Parathyroid adenoma (tissue), 2 donors: Measurements from ENCODE around the gene PGM5.
"Not testable (repeated sequence)": the region's sequence is repeated elsewhere in the genome, so short reads cannot be mapped to it uniquely, and the experiment has no call there.

Experiments used
- H2AFZ ChIP-seq: fragments of 300-600 bp; sonication (generic); one replicate; pipeline ENCODE4 v1.7.0; 2017; ENCODE audit warnings: antibody characterized with exemption, mild to moderate bottlenecking
- H3K27ac ChIP-seq: fragments of 300-600 bp; sonication (generic); one replicate; pipeline ENCODE4 v1.7.0; 2017
- H3K27me3 ChIP-seq: fragments of 300-600 bp; sonication (generic); one replicate; pipeline ENCODE4 v1.7.0; 2017; ENCODE audit warnings: low read length; ENCODE audit not compliant: control insufficient read depth, insufficient read depth
- H3K36me3 ChIP-seq: fragments of 300-600 bp; sonication (generic); one replicate; pipeline ENCODE4 v1.7.0; 2017; ENCODE audit warnings: low read length; ENCODE audit not compliant: control insufficient read depth, insufficient read depth
- H3K4me1 ChIP-seq: fragments of 300-600 bp; sonication (generic); one replicate; pipeline ENCODE4 v1.7.0; 2017; ENCODE audit warnings: control low read depth
- H3K4me2 ChIP-seq: fragments of 300-600 bp; sonication (generic); one replicate; pipeline ENCODE4 v1.7.0; 2017; ENCODE audit warnings: low read length
- H3K4me3 ChIP-seq: fragments of 300-600 bp; sonication (generic); one replicate; pipeline ENCODE4 v1.7.0; 2017; ENCODE audit warnings: low read depth, low read length
- H3K79me2 ChIP-seq: fragments of 300-600 bp; sonication (generic); one replicate; pipeline ENCODE4 v1.7.0; 2017; ENCODE audit warnings: control low read depth
- H3K9ac ChIP-seq: fragments of 300-600 bp; sonication (generic); one replicate; pipeline ENCODE4 v1.7.0; 2017; ENCODE audit warnings: mild to moderate bottlenecking
- H3K9me3 ChIP-seq: fragments of 300-600 bp; sonication (generic); one replicate; pipeline ENCODE4 v1.7.0; 2017; ENCODE audit warnings: low read length; ENCODE audit not compliant: control insufficient read depth
- donor health status: primary hyperparathyroidism.

The PGM5 gene

DNA sequence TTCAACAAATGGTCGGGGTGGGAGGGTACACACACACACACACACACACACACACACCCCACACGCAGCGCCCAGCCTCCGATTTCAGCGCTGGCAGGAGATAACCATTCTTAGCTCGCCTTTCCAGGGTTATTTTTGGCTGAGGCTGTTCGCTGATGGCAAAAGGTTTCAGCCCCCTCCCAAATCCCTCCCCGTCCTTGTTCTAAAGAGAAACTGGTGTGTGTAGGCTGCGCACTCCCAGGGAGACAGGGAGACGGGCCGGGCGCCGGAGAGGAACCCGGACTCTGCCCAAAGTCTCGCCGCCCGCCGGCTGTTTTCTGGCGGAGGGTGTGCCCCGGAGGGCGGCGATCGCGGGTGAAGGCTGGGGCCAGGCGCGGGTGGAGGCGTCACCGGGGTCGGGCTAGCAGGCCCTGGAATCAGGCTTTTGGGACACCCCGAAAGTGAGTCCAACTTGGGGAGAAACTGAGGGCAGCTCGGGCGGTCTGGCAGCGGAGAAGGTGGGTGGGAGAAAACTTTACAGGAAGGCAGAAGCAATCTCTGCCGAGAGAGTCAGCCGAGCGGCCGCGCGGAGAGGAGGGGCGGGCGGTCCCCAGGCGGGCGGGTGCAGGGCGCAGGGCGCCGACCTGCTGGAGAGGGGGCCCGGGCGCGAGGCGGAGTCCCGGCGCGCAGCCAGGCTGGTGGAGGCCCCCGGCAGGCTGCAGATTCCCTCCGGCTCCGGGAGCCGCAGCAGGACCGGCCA, at the start of gene PGM5:
Gene PGM5, plus strand, starts transcription at position 232 of the 739 bp plus-strand sequence. CDS start 517 bp downstream, outside the sequence.
- H3K79me2 ChIP-seq, H3K36me3 ChIP-seq, H3K27me3 ChIP-seq, H3K27ac ChIP-seq, H3K9ac ChIP-seq, H3K9me3 ChIP-seq, H3K4me1 ChIP-seq: not testable (repeated sequence)
- H2AFZ ChIP-seq = peak within 1 kb of the TSS; percentile 53
- H3K4me3 ChIP-seq = peak within 1 kb of the TSS; percentile 57
- H3K4me2 ChIP-seq = peak within 1 kb of the TSS; percentile 60

DNA sequence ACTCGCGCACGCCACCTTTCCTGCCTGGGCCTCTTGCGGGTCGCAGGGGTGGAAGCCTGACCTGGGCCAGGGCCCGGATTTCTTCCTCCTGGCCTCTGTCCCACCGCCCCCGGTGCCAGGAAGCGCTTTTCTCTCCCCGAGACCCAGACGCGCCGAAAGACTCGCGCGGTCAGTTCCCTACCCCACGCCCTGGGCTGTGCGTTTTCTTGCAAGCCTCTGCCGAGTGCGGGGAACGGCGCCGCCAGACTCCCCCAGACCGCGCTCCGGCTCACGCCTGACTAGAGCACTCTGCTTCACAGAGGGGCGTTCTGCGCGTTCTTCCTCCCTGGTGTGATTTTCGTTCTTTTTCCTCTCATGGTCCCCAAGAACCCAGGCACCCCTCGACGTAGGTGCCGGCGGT, 49.3 kb upstream of the PGM5 start:
- H3K4me3 ChIP-seq, H3K79me2 ChIP-seq, H2AFZ ChIP-seq, H3K4me1 ChIP-seq, H3K4me2 ChIP-seq, H3K27me3 ChIP-seq, H3K36me3 ChIP-seq, H3K27ac ChIP-seq, H3K9me3 ChIP-seq, H3K9ac ChIP-seq: not testable (repeated sequence)

- H3K9me3 ChIP-seq, H3K4me1 ChIP-seq, H3K4me3 ChIP-seq, H3K4me2 ChIP-seq, H2AFZ ChIP-seq, H3K9ac ChIP-seq, H3K27ac ChIP-seq, H3K27me3 ChIP-seq, H3K79me2 ChIP-seq, H3K36me3 ChIP-seq: not testable (repeated sequence)
Observed at GRCh38 chr9:68307654-68308053, 48.8 kb upstream of the PGM5 start.

GRCh38 chr9:68311208-68311607, 45.2 kb upstream of the PGM5 start:
- H3K4me3 ChIP-seq, H3K36me3 ChIP-seq, H3K9ac ChIP-seq, H3K79me2 ChIP-seq, H3K27ac ChIP-seq, H2AFZ ChIP-seq, H3K27me3 ChIP-seq, H3K9me3 ChIP-seq, H3K4me1 ChIP-seq, H3K4me2 ChIP-seq: not testable (repeated sequence)

DNA sequence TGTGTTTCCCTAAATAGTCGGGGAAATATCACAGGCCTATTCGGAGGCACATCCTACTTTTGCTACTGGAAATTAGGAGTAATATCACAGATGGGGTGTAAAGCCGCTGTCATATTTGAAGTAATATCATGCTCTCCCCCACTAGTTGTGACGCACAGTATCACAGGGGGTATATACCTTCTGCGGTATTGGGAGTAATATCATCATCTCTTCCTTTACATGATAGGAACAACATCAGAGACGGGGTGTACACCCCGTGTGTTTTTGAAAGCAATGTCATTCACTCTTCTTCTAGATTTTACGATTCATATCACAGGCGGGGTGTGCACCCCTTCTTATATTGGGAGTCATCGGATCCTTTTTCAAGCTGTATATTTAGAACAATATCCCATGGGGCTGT, 38.2 kb upstream of the PGM5 start:
- not testable (repeated sequence) for H3K4me1 ChIP-seq, H3K27ac ChIP-seq, H3K4me3 ChIP-seq, H3K9me3 ChIP-seq, H3K79me2 ChIP-seq, H3K4me2 ChIP-seq, H3K27me3 ChIP-seq, H3K9ac ChIP-seq, H3K36me3 ChIP-seq, H2AFZ ChIP-seq

DNA sequence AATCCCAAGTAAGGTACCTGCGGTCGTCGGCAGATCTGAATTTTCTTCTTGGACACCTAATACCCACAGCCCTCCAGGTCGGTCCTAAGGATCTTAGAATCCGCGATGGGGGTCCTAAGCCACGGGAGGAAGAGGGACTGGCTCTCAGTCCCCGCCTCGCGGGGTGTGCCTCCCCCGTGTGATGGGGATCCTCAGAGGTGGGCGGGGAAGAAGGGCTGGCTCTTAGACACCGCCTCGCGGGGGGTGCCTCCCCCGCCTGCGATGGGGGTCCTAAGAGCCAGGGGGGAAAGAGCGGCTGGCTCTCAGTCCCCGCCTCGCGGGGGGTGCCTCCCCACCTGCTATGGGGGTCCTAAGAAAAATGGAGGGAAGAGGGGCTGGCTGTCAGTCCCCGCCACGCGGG, 32.7 kb upstream of the PGM5 start:
- H3K27ac ChIP-seq, H3K27me3 ChIP-seq, H3K36me3 ChIP-seq: not testable (repeated sequence)

DNA sequence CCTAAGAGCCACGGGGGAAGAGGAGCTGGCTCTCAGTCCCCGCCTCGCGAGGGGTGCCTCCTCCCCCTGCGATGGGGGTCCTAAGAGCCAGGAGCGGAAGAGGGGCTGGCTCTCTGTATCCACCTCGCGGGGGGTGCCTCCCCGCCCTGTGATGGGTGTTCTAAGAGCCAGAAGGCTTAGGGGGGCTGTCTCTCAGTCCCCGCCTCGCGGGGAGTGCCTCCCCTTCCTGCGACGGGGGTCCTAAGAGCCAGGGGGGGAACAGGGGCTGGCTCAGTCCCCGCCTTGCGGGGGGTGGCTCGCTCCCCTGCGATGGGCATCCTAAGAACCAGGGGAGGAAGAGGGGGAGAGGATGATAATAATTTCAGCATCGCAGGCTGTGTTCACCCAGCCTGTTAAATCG, 31.9 kb upstream of the PGM5 start:
- not testable (repeated sequence) for H3K27me3 ChIP-seq, H3K27ac ChIP-seq, H3K4me1 ChIP-seq, H3K4me3 ChIP-seq, H3K9ac ChIP-seq, H3K9me3 ChIP-seq, H3K36me3 ChIP-seq, H2AFZ ChIP-seq, H3K4me2 ChIP-seq, H3K79me2 ChIP-seq

More for the DNA sequence above, 32.7 kb upstream of the PGM5 start:
- not testable (repeated sequence) for H3K79me2 ChIP-seq, H3K4me1 ChIP-seq, H3K9me3 ChIP-seq, H3K9ac ChIP-seq, H3K4me2 ChIP-seq, H3K4me3 ChIP-seq, H2AFZ ChIP-seq

DNA sequence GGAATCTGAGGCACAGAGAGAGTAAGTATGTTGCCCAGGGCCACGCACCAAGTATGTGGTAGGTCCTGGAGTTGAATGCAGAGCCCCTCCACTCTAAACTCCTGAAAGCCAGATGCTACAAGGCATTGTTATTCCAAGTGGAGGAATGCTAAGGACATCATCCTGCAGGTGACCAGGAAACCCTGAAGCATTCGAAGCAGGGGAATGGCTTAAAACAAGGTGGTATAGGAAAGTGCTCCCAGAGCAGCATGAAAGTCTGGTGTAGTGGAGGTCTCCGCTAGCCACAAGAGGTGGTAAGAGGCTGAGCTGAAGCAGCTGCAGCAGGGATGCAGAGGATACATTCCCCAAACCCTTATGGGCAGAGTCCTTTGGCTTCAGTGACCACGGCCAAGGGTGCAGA, 27.3 kb upstream of the PGM5 start:
- H2AFZ ChIP-seq, H3K36me3 ChIP-seq, H3K27ac ChIP-seq, H3K27me3 ChIP-seq, H3K9ac ChIP-seq, H3K9me3 ChIP-seq, H3K79me2 ChIP-seq, H3K4me3 ChIP-seq, H3K4me2 ChIP-seq, H3K4me1 ChIP-seq: not testable (repeated sequence)

- not testable (repeated sequence) for H3K9ac ChIP-seq, H2AFZ ChIP-seq, H3K4me3 ChIP-seq, H3K9me3 ChIP-seq, H3K4me2 ChIP-seq, H3K27ac ChIP-seq, H3K79me2 ChIP-seq, H3K27me3 ChIP-seq, H3K36me3 ChIP-seq, H3K4me1 ChIP-seq
Observed at GRCh38 chr9:68330531-68331173, 25.8 kb upstream of the PGM5 start.

DNA sequence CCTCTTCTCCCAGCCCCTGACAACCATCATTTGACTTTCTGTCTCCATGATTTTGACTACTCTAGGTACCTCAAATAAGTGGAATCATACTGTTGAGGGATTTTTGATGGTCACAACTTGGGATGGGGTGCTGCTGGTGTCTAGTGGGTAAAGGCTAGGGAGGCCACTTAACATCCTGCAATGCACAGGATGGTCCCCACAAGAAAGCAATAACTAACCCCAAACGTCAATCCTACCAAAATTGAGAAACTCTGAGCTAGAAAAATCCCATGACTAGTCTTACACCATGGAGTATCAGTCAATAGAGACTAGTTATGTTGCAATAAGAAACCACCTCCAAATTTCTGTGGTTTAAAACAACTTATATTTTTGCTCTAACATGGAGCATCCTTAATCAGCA, 24.3 kb upstream of the PGM5 start:
- H3K36me3 ChIP-seq, H3K9ac ChIP-seq, H3K4me1 ChIP-seq, H3K79me2 ChIP-seq, H2AFZ ChIP-seq, H3K4me2 ChIP-seq, H3K4me3 ChIP-seq, H3K9me3 ChIP-seq, H3K27ac ChIP-seq, H3K27me3 ChIP-seq: not testable (repeated sequence)

DNA sequence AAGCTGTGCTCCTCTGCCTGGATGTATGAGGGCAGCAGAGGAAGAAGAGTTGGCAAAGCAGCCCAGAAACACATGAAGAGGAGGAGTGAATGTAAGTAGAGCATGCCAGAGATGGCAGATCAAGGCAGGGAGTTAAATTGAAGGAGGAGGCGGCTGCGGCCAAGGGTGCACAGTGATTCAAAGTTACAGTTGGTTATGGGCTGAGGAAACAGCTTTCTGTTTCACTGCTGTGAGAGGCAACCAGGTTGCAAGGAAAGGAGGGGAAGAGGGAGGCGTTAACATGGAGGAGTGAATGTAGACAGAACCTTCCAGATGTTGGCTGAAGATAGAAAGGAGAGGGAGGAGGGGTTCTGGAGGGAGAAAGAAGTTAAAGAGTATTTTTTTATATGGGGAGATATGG, 20.5 kb upstream of the PGM5 start:
- not testable (repeated sequence) for H3K4me3 ChIP-seq, H3K9me3 ChIP-seq, H3K4me2 ChIP-seq, H2AFZ ChIP-seq, H3K9ac ChIP-seq, H3K4me1 ChIP-seq, H3K27me3 ChIP-seq, H3K79me2 ChIP-seq, H3K27ac ChIP-seq, H3K36me3 ChIP-seq
